Fibroblast of lung (primary cell): ENCODE measurements around the gene CRAMP1. TPM values are rescaled to one million over a fixed set of nuclear protein-coding genes. Genes with fewer than 3 reads are reported as not detected.

Experiments used
- DNase-seq, 2 donors: peaks; one replicate each; pipeline versions ENCODE4 v3.0.0 to v3.0.0-alpha.2; 2010; ENCODE audit warnings: low read depth in 2 of 2
- H2AFZ ChIP-seq: 2 replicates; pipeline ENCODE4 v1.5.1; 2012; ENCODE audit warnings: low read length, control low read depth, inconsistent platforms
- H3K27ac ChIP-seq: 2 replicates; pipeline ENCODE4 v1.5.1; 2011; ENCODE audit warnings: low read length, control low read depth; ENCODE audit not compliant: insufficient read depth
- H3K27me3 ChIP-seq: 2 replicates; pipeline ENCODE4 v1.5.1; 2011; ENCODE audit warnings: mild to moderate bottlenecking, low read length; ENCODE audit not compliant: control insufficient read depth, insufficient read depth
- H3K36me3 ChIP-seq: 2 replicates; pipeline ENCODE4 v1.5.1; 2011; ENCODE audit warnings: low read length; ENCODE audit not compliant: control insufficient read depth, insufficient read depth
- H3K4me1 ChIP-seq: 2 replicates; pipeline ENCODE4 v1.5.1; 2011; ENCODE audit warnings: low read length; ENCODE audit not compliant: control insufficient read depth, insufficient read depth; ENCODE audit errors: extremely low read depth
- H3K4me2 ChIP-seq: 2 replicates; pipeline ENCODE4 v1.5.1; 2011; ENCODE audit warnings: low read length, control low read depth; ENCODE audit not compliant: insufficient read depth; ENCODE audit errors: extremely low read depth
- H3K4me3 ChIP-seq, 4 experiments: fragments of 200-600 bp in 1 of 4; sonication (generic) in 1 of 4; replicated peaks in 1 of 4; 2 replicates each; pipeline ENCODE4 v1.5.1; 2011 to 2016; ENCODE audit warnings: low read length in 4 of 4, low read depth in 3 of 4, mild to moderate bottlenecking in 3 of 4, control low read depth in 2 of 4, inconsistent platforms in 1 of 4, mixed read lengths in 1 of 4; ENCODE audit not compliant: insufficient read depth in 1 of 4; ENCODE audit errors: control extremely low read depth in 1 of 4
- H3K79me2 ChIP-seq: 2 replicates; pipeline ENCODE4 v1.5.1; 2012; ENCODE audit warnings: mild to moderate bottlenecking, low read length, inconsistent platforms; ENCODE audit not compliant: control insufficient read depth, insufficient read depth
- H3K9ac ChIP-seq: 2 replicates; pipeline ENCODE4 v1.5.1; 2011; ENCODE audit warnings: mild to moderate bottlenecking, low read length, control low read depth; ENCODE audit not compliant: insufficient read depth
- H3K9me3 ChIP-seq: 2 replicates; pipeline ENCODE4 v1.5.1; 2012; ENCODE audit warnings: low read depth, low read length; ENCODE audit not compliant: control insufficient read depth, insufficient read depth
- H4K20me1 ChIP-seq: 2 replicates; pipeline ENCODE4 v1.5.1; 2011; ENCODE audit warnings: low read length; ENCODE audit not compliant: control insufficient read depth, insufficient read depth; ENCODE audit errors: extremely low read depth
- CTCF ChIP-seq, 2 donors: IDR thresholded peaks in 1 of 2; conservative IDR thresholded peaks in 1 of 2; 1 replicate in 1 of 2; 2 replicates in 1 of 2; pipeline ENCODE4 v1.5.1; 2011 to 2012; ENCODE audit warnings: low read length in 2 of 2, control low read depth in 1 of 2, inconsistent platforms in 1 of 2, low read depth in 1 of 2, mild to moderate bottlenecking in 1 of 2
- EZH2 ChIP-seq: IDR thresholded peaks from 2 replicates; pipeline ENCODE4 v1.5.1; 2012; ENCODE audit warnings: low read length, control low read depth, mild to moderate bottlenecking; ENCODE audit errors: missing control alignments
- polyA plus RNA-seq, 2 donors: library from polyadenylated mRNA; depleted of rRNA in 1 of 2; stranded (reverse) in 1 of 2; unstranded in 1 of 2; fragments of >200 nt; gene quantifications; 2 replicates each; pipeline ENCODE4 v1.2.1, GENCODE V29; 2011 to 2012; ENCODE audit warnings: missing spikeins in 1 of 2
- total RNA-seq: library from RNA; depleted of rRNA; stranded (reverse); fragments of >200 nt; gene quantifications from 2 replicates; pipeline ENCODE4 v1.2.1, GENCODE V29; 2014

CRAMP1 gene
- total and polyA plus RNA-seq, 2 donors (not counting 1 experiment from before 2014, with no cell fraction given) = 6.2 to 7.8 TPM

- Histone ChIP-seq H2AFZ (no peak overlapping the region), H3K36me3 (peaks cover 9% of the 10 kb centered on the region), H3K27me3 (no peaks in the 10 kb centered on the region), H3K9ac (no peak overlapping the region), H3K4me3 (no peak overlapping the region), H3K4me1 (no peaks in the 10 kb centered on the region), H3K79me2 (peaks cover 53% of the 10 kb centered on the region), H3K4me2 (no peak overlapping the region), H3K9me3 (no peaks in the 10 kb centered on the region), H4K20me1 (no peaks in the 10 kb centered on the region), H3K27ac (no peak overlapping the region)
- no peak for TF ChIP-seq EZH2
- no peak for TF ChIP-seq CTCF (conservative IDR thresholded peaks at IDR 0.05 in 1 of 2, IDR thresholded peaks at IDR 0.05 in 1 of 2; ENCODE audit: low read depth in 1 of 2, low read length in 2 of 2)
- no peak for DNase-seq
Measured at GRCh38 chr16:1626327-1626726, 14.2 kb downstream of the CRAMP1 start.

GRCh38 chr16:1626776-1627175 is 14.6 kb downstream of the CRAMP1 start:
- no peak for DNase-seq
- TF ChIP-seq CTCF (conservative IDR thresholded peaks at IDR 0.05 in 1 of 2, IDR thresholded peaks at IDR 0.05 in 1 of 2; ENCODE audit: low read depth in 1 of 2, low read length in 2 of 2) = no peak
- TF ChIP-seq EZH2 = no peak
- H2AFZ ChIP-seq = no peak overlapping the region
- H4K20me1 ChIP-seq = no peaks in the 10 kb centered on the region
- H3K4me1 ChIP-seq = no peaks in the 10 kb centered on the region
- no peaks in the 10 kb centered on the region for H3K9me3 ChIP-seq
- no peak overlapping the region for H3K4me3 ChIP-seq
- no peaks in the 10 kb centered on the region for H3K27me3 ChIP-seq
- H3K27ac ChIP-seq = no peak overlapping the region
- H3K4me2 ChIP-seq = no peak overlapping the region
- no peak overlapping the region for H3K9ac ChIP-seq
- peaks cover 7% of the 10 kb centered on the region for H3K36me3 ChIP-seq
- H3K79me2 ChIP-seq = peaks cover 49% of the 10 kb centered on the region

GRCh38 chr16:1630450-1631213 is 18.5 kb downstream of the CRAMP1 start:
- H3K9ac ChIP-seq = no peak overlapping the region
- no peaks in the 10 kb centered on the region for H3K4me1 ChIP-seq
- no peak for DNase-seq
- no peak overlapping the region for H3K4me2 ChIP-seq
- no peak overlapping the region for H3K27ac ChIP-seq
- H3K79me2 ChIP-seq = peaks cover 47% of the 10 kb centered on the region
- TF ChIP-seq CTCF (conservative IDR thresholded peaks at IDR 0.05 in 1 of 2, IDR thresholded peaks at IDR 0.05 in 1 of 2; ENCODE audit: low read depth in 1 of 2, low read length in 2 of 2) (no peak), EZH2 (no peak)
- no peaks in the 10 kb centered on the region for H3K27me3 ChIP-seq
- H4K20me1 ChIP-seq = peaks cover 2% of the 10 kb centered on the region
- H2AFZ ChIP-seq = no peak overlapping the region
- no peak overlapping the region for H3K4me3 ChIP-seq
- no peaks in the 10 kb centered on the region for H3K9me3 ChIP-seq
- H3K36me3 ChIP-seq = peaks cover 26% of the 10 kb centered on the region
